NCI-H748 treated with DMSO at 0.1 percent for 48 hours (cell line): ENCODE data around the gene RELT.

ENCODE experiments used
- DNase-seq: peaks from one replicate; lab custom pipeline; 2025; lab: John Stamatoyannopoulos, UW

RELT gene

GRCh38 chr11:73348838-73349237 lies 27.4 kb upstream of the RELT start:
- no peak for DNase-seq

- DNase-seq: no peak
Measured at GRCh38 chr11:73349633-73350032, 26.6 kb upstream of the RELT start.

GRCh38 chr11:73350908-73351636 lies 25.1 kb upstream of the RELT start:
- peak; percentile 65 for DNase-seq

- no peak for DNase-seq
Measured at GRCh38 chr11:73353422-73353821, 22.8 kb upstream of the RELT start.

DNA sequence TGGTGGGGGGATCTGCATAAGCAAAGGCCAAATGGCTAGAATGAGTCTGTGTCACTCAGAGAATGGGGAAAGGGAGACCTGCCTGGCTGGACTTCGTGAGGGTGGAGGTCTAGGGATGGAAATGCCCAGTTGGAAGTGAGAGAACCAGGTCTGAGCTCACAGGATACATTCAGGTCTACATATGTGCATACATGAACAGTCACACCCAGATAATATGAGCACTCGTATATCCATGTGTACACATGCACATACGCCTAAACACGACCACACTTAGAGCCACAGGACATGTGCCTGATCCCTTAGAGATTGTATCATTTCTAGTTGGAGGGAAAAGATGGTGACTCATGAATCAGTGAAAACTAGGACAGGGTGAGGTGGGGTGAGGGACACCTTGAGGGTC lies 21.1 kb upstream of the RELT start:
- no peak for DNase-seq

- no peak for DNase-seq
Measured at GRCh38 chr11:73356979-73357860, 19.0 kb upstream of the RELT start.

- DNase-seq: no peak
Measured at GRCh38 chr11:73358071-73358470, 18.1 kb upstream of the RELT start.

DNA sequence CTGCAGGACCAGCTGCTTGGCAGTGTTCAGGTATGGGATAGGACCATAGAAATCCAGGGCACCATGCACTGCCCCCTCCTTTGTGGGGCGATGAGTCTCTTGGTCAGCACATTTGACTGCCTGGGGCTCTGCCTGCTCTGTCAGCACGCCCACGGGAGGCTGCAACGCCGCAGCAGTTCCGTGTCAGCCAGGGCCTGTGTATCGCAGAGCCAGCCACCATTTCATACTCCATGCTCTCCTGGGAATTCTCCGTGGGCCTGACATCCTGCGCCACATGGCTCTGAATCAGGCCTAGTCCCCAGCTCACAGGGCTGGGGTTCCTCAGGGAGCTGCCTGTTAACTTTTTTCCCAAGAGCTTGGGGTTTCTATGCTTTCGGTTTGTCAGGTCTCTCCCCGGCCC lies 16.9 kb upstream of the RELT start:
- no peak for DNase-seq

DNA sequence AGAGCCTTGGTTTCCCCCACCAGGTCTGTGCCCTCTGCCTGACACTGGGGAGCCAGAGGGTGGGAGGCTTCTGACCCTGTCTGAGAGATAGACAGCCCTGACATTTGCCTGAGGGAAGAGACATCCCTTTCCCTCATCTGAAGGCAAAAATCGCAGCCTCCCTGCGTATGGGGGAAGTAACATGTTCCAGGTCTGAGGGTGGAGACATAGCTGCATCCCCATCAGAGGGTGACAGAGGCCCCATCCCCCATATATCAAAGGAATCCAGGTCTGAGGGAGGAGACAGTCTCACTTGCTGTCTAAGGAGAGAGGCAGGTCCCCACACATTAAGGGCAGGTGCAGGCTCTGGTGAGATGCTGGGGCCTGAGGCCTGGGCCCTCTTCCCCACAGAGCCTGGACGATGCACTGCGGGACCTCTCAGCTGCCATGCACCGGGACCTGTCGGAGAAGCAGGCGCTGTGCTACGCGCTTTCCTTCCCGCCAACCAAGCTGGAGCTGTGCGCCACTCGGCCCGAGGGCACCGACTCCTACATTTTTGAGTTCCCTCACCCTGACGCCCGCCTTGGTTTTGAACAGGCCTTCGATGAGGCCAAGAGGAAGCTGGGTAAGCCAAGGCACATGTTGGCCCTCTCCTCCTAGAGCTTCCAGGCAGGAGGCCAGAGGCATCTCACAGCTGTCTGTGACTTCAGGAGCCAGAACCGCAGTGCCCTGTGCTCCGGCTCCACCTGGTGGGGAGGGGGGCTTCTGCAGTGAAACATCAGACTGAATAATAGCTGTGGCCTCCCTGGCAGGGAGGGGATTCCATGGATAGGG lies 16.1 kb upstream of the RELT start:
- no peak for DNase-seq

- DNase-seq: no peak
Measured at GRCh38 chr11:73360743-73361369, 15.3 kb upstream of the RELT start.

DNA sequence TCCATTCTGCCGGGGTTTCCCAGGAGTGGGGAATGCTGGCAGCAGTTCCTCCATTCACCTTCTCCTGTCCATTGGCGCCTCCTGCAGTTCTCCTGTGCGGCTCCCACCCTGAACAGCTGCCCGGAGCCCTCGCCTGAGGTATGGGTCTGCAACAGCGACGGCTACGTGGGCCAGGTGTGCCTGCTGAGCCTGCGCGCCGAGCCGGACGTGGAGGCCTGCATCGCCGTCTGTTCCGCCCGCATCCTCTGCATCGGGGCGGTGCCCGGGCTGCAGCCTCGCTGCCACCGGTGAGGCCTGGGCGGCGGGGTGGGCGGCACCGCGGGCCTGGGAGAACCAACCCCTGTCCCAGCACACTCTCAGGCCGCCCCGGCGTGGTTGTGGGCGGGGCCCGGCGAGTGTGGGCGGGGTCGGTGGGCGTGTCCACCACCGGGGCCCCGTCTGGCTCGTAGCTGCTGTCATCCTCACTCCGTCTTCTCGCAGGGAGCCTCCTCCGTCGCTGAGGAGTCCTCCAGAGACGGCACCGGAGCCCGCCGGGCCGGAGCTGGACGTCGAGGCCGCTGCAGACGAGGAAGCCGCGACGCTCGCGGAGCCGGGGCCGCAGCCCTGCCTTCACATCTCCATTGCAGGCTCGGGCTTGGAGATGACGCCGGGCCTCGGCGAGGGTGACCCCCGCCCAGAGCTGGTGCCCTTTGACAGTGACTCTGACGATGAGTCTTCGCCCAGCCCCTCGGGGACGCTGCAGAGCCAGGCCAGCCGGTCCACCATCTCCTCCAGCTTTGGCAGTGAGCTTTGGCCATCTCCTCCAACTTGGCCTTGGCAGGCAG lies 14.0 kb upstream of the RELT start:
- DNase-seq: no peak

DNA sequence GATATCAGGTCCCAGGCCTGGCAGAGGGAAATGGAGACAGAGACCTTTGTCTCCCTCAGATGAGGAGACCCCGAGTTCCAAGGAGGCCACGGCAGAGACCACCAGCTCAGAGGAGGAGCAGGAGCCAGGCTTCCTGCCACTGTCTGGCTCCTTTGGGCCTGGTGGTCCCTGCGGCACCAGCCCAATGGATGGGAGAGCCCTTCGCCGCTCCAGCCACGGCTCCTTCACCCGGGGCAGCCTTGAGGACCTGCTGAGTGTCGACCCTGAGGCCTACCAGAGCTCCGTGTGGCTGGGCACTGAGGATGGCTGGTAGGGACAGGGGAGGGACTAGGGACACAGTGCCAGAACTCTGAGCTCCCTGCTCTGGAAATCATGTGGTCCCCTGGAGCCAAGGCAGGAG lies 13.1 kb upstream of the RELT start:
- no peak for DNase-seq

GRCh38 chr11:73365352-73366264 lies 10.6 kb upstream of the RELT start:
- DNase-seq: no peak

DNA sequence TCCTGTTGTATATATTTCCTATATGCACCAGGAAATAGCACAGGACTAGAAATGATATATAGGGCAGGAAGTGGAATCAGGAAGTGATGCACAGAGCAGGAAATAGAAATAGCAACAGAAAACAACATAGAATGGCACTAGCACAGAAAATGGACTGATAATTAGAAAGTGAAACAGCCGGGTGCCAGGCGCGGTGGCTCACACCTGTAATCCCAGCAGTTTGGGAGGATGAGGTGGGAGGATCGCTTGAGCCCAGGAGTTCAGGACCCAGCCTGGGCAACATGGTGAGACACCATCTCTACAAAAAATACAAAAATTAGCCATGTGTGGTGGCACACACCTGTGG lies 10.0 kb upstream of the RELT start:
- no peak for DNase-seq

GRCh38 chr11:73366953-73367352 lies 9.2 kb upstream of the RELT start:
- no peak for DNase-seq

DNA sequence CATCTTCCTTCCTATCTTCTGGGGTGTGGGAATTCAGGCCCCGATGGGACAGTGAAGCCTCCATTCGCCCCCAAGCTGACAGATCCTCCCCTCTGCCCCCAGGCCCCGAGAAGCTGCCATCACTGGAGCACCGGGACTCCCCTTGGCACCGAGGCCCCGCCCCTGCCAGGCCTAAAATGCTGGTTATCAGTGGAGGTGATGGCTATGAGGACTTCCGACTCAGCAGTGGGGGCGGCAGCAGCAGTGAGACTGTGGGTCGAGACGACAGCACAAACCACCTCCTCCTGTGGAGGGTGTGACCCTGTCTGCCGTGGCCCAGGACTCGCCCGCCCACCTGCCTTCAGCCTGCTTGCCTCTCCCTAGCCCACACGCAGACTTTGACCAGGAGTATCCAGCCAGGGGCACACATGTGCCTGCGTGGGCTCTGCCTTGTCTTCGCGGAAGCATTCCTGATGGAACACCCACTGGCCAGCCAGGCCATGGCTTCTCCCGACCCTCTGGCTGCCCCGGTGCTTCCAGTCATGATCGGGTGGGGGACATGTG lies 8.6 kb upstream of the RELT start:
- no peak for DNase-seq

- no peak for DNase-seq
Measured at GRCh38 chr11:73372375-73372993, 3.7 kb upstream of the RELT start.

- DNase-seq: no peak
Measured at GRCh38 chr11:73374151-73374550, 2.0 kb upstream of the RELT start.

GRCh38 chr11:73375830-73376159 lies 404 bp upstream of the RELT start:
- DNase-seq: no peak
